ENCODE measurements around the gene RUNDC3A. TPM values are rescaled to one million over a fixed set of nuclear protein-coding genes. Genes with fewer than 3 reads are reported as not detected.

Gene RUNDC3A
- total RNA-seq, 2 experiments from 2014 or later = 0.18 TPM; not detected in 1

- Mint-ChIP-seq H3K36me3 (ENCODE audit: low read depth) (peaks cover 12% of the 10 kb centered on the region), H3K27me3 (ENCODE audit: low read depth) (peaks cover 7% of the 10 kb centered on the region), H3K27ac (no peak overlapping the region), H3K9me3 (ENCODE audit: insufficient read depth) (no peaks in the 10 kb centered on the region), H3K4me3 (no peak overlapping the region), H3K4me1 (ENCODE audit: low read depth) (peaks cover 30% of the 10 kb centered on the region)
- DNase-seq (no peak), ATAC-seq (no peak)
- CTCF ChIA-PET = interaction anchor here (0.8 to 4.1 kb wide), 9 partner anchors 15 to 225 kb away, joined by 3 to 26 read pairs (median 4); partner anchors contain the start of genes FAM171A2 and HDAC5
- POLR2A ChIA-PET = no interaction called here
These were observed 40.0 kb downstream of the RUNDC3A start for GRCh38 chr17:44348234-44348987.

- Mint-ChIP-seq H3K4me3 (no peak overlapping the region), H3K27me3 (ENCODE audit: low read depth) (peaks cover 2% of the 10 kb centered on the region), H3K9me3 (ENCODE audit: insufficient read depth) (no peaks in the 10 kb centered on the region), H3K27ac (no peak overlapping the region), H3K4me1 (ENCODE audit: low read depth) (peaks cover 30% of the 10 kb centered on the region), H3K36me3 (ENCODE audit: low read depth) (peaks cover 12% of the 10 kb centered on the region)
- ChIA-PET CTCF (interaction anchor here (2.3 to 4.1 kb wide), 3 partner anchors 15 to 147 kb away, joined by 5 to 26 read pairs (median 11); partner anchors contain the start of gene FAM171A2), POLR2A (interaction anchor here (0.6 kb wide), 1 partner anchor 264 kb away, joined by 3 read pairs; no protein-coding TSS in a partner anchor)
- DNase-seq (no peak), ATAC-seq (no peak)
These were observed 40.6 kb downstream of the RUNDC3A start for GRCh38 chr17:44348988-44349364.

DNA sequence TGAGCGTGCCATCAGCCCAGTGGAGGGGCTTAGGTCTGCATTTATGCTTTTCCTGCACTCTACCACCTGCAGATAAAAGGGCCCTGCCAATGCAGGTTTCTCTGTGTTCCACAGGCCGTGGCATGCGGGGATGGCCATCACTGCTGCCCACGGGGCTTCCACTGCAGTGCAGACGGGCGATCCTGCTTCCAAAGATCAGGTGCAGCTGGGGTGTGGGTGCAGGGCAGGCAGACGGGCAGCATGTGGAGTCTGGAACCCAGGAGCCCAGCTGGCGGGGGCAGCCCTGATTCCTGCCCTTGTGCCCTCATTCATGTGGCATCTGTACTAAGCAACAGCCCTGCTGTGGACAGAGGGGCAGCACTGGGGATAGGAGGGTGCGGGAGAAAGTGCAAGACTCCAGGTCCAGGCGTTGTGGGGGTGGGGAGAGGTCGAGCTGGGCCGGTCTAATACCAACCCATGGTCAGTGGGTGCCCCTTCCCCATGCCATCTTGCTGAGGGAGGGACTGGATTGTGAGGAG, 41.2 kb downstream of the RUNDC3A start:
- Mint-ChIP-seq H3K27ac (no peak overlapping the region), H3K27me3 (ENCODE audit: low read depth) (no peaks in the 10 kb centered on the region), H3K4me3 (no peak overlapping the region), H3K4me1 (ENCODE audit: low read depth) (peaks cover 28% of the 10 kb centered on the region), H3K9me3 (ENCODE audit: insufficient read depth) (no peaks in the 10 kb centered on the region), H3K36me3 (ENCODE audit: low read depth) (peaks cover 12% of the 10 kb centered on the region)
- DNase-seq (no peak), ATAC-seq (no peak)
- ChIA-PET CTCF (interaction anchor here (0.6 to 6.3 kb wide), 10 partner anchors 9 to 226 kb away, joined by 3 to 60 read pairs (median 12); partner anchors contain the start of genes FAM171A2 and HDAC5), POLR2A (interaction anchor here (0.6 kb wide), 2 partner anchors 147 to 264 kb away, joined by 3 read pairs; no protein-coding TSS in a partner anchor)

- H3K27ac Mint-ChIP-seq = no peak overlapping the region
- CTCF ChIA-PET = interaction anchor here (0.6 to 6.3 kb wide), 16 partner anchors 10 to 227 kb away, joined by 3 to 60 read pairs (median 6); partner anchors contain the start of genes FAM171A2 and HDAC5
- ATAC-seq (peak; percentile 86), DNase-seq (peak; percentile 83)
- H3K27me3 Mint-ChIP-seq (ENCODE audit: low read depth) = peaks cover 6% of the 10 kb centered on the region
- no peaks in the 10 kb centered on the region for H3K9me3 Mint-ChIP-seq (ENCODE audit: insufficient read depth)
- POLR2A ChIA-PET = no interaction called here
- H3K4me3 Mint-ChIP-seq = no peak overlapping the region
- peaks cover 12% of the 10 kb centered on the region for H3K36me3 Mint-ChIP-seq (ENCODE audit: low read depth)
- peaks cover 18% of the 10 kb centered on the region for H3K4me1 Mint-ChIP-seq (ENCODE audit: low read depth)
These were observed 42.4 kb downstream of the RUNDC3A start for GRCh38 chr17:44350733-44351226.

DNA sequence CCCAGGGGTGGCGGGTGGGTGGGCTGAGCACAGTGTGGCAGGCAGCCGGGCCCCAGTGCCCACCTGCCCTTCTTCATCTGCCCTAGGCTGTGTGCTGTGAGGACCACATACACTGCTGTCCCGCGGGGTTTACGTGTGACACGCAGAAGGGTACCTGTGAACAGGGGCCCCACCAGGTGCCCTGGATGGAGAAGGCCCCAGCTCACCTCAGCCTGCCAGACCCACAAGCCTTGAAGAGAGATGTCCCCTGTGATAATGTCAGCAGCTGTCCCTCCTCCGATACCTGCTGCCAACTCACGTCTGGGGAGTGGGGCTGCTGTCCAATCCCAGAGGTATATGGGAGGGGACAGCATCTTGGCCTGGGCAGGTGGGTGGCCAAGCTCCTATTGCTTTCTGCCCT, 43.1 kb downstream of the RUNDC3A start:
- no peak for ATAC-seq
- H3K27me3 Mint-ChIP-seq (ENCODE audit: low read depth) = peaks cover 6% of the 10 kb centered on the region
- POLR2A ChIA-PET = interaction anchor here (0.5 kb wide), 1 partner anchor 12 kb away, joined by 3 read pairs; no protein-coding TSS in a partner anchor

DNA sequence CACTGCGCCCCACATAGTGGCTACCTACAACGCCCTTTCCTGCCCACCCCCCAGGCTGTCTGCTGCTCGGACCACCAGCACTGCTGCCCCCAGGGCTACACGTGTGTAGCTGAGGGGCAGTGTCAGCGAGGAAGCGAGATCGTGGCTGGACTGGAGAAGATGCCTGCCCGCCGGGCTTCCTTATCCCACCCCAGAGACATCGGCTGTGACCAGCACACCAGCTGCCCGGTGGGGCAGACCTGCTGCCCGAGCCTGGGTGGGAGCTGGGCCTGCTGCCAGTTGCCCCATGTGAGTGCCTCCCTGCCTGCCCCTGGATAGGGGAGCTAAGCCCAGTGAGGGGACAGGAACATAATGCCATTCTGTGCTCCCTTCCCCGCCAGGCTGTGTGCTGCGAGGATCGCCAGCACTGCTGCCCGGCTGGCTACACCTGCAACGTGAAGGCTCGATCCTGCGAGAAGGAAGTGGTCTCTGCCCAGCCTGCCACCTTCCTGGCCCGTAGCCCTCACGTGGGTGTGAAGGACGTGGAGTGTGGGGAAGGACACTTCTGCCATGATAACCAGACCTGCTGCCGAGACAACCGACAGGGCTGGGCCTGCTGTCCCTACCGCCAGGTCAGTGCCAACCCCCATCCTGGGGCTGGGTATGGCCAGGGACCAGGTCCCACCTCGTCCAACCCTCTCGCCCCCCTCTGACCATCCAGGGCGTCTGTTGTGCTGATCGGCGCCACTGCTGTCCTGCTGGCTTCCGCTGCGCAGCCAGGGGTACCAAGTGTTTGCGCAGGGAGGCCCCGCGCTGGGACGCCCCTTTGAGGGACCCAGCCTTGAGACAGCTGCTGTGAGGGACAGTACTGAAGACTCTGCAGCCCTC, 43.8 kb downstream of the RUNDC3A start:
- H3K36me3 Mint-ChIP-seq (ENCODE audit: low read depth) = peaks cover 12% of the 10 kb centered on the region
- H3K27me3 Mint-ChIP-seq (ENCODE audit: low read depth) = peaks cover 6% of the 10 kb centered on the region
- no peaks in the 10 kb centered on the region for H3K9me3 Mint-ChIP-seq (ENCODE audit: insufficient read depth)
- ATAC-seq = no peak
- no peak for DNase-seq
- ChIA-PET POLR2A (interaction anchor here (0.6 kb wide), 1 partner anchor 150 kb away, joined by 3 read pairs; no protein-coding TSS in a partner anchor), CTCF (interaction anchor here (0.7 to 6.3 kb wide), 10 partner anchors 8 to 151 kb away, joined by 3 to 60 read pairs (median 12); partner anchors contain the start of gene FAM171A2)
- H3K4me1 Mint-ChIP-seq (ENCODE audit: low read depth) = peaks cover 13% of the 10 kb centered on the region
- H3K4me3 Mint-ChIP-seq = no peak overlapping the region
- H3K27ac Mint-ChIP-seq = no peak overlapping the region

More for the DNA sequence above, 43.1 kb downstream of the RUNDC3A start:
- CTCF ChIA-PET = interaction anchor here (0.6 to 6.3 kb wide), 12 partner anchors 9 to 228 kb away, joined by 3 to 60 read pairs (median 10); partner anchors contain the start of genes FAM171A2 and HDAC5
- H3K27ac Mint-ChIP-seq = no peak overlapping the region
- no peak overlapping the region for H3K4me3 Mint-ChIP-seq
- DNase-seq = no peak
- peaks cover 13% of the 10 kb centered on the region for H3K4me1 Mint-ChIP-seq (ENCODE audit: low read depth)
- no peaks in the 10 kb centered on the region for H3K9me3 Mint-ChIP-seq (ENCODE audit: insufficient read depth)
- peaks cover 12% of the 10 kb centered on the region for H3K36me3 Mint-ChIP-seq (ENCODE audit: low read depth)

GRCh38 chr17:44352828-44353671, 44.6 kb downstream of the RUNDC3A start:
- H3K27ac Mint-ChIP-seq = no peak overlapping the region
- H3K9me3 Mint-ChIP-seq (ENCODE audit: insufficient read depth) = no peaks in the 10 kb centered on the region

DNA sequence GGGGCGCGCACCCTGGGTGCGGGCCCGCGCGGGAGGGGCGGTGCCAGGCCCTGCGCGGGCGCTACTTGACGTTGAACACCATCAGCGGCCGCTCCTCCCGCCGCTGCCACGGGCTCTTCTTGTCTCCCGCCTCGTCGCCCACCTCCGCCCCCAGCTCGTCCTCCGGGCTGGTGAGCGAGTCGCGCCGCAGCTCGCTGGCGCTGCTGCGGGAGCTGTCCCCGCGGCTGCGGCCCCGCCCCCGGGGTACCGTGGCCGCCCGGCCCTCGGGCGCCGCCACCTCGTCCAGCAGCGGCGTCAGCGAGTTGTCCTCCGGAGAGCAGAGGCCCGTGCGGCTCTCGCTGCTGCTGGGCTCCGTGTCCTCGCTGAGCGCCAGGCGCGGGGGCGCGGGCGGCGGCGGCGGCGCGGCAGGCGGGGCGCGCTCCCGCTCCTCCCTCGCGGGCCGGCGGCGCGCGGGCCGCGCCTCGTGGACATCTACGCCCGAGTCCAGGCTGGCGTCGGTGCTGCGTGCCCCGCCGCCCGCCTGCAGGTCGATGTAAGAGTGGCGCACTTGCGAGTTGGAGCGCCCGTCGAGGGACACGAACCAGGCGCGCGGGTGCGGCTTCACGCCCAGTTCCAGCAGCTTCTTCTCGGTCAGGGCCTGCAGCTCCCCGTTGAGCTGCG, 45.4 kb downstream of the RUNDC3A start:
- H3K4me1 Mint-ChIP-seq (ENCODE audit: low read depth) = peaks cover 2% of the 10 kb centered on the region
- POLR2A ChIA-PET = interaction anchor here (0.7 kb wide), 1 partner anchor 76 kb away, joined by 3 read pairs; no protein-coding TSS in a partner anchor
- no peak for DNase-seq
- peak; percentile 8 for ATAC-seq
- CTCF ChIA-PET = interaction anchor here (1.0 to 6.3 kb wide), 12 partner anchors 8 to 203 kb away, joined by 3 to 60 read pairs (median 5); partner anchors contain the start of genes FAM171A2, GPATCH8, GRN and SLC25A39
- H3K4me3 Mint-ChIP-seq = no peak overlapping the region
- peaks cover 6% of the 10 kb centered on the region for H3K27me3 Mint-ChIP-seq (ENCODE audit: low read depth)
- H3K27ac Mint-ChIP-seq = no peak overlapping the region
- H3K36me3 Mint-ChIP-seq (ENCODE audit: low read depth) = peaks cover 12% of the 10 kb centered on the region
- H3K9me3 Mint-ChIP-seq (ENCODE audit: insufficient read depth) = no peaks in the 10 kb centered on the region

More at GRCh38 chr17:44352828-44353671, 44.6 kb downstream of the RUNDC3A start:
- H3K36me3 Mint-ChIP-seq (ENCODE audit: low read depth) = peaks cover 12% of the 10 kb centered on the region
- DNase-seq (no peak), ATAC-seq (no peak)
- POLR2A ChIA-PET = no interaction called here
- CTCF ChIA-PET = interaction anchor here (0.7 to 6.3 kb wide), 9 partner anchors 7 to 150 kb away, joined by 3 to 60 read pairs (median 7); partner anchors contain the start of genes FAM171A2, GPATCH8, GRN and SLC25A39
- peaks cover 9% of the 10 kb centered on the region for H3K4me1 Mint-ChIP-seq (ENCODE audit: low read depth)
- peaks cover 6% of the 10 kb centered on the region for H3K27me3 Mint-ChIP-seq (ENCODE audit: low read depth)
- peak overlapping the region; percentile 38 for H3K4me3 Mint-ChIP-seq

DNA sequence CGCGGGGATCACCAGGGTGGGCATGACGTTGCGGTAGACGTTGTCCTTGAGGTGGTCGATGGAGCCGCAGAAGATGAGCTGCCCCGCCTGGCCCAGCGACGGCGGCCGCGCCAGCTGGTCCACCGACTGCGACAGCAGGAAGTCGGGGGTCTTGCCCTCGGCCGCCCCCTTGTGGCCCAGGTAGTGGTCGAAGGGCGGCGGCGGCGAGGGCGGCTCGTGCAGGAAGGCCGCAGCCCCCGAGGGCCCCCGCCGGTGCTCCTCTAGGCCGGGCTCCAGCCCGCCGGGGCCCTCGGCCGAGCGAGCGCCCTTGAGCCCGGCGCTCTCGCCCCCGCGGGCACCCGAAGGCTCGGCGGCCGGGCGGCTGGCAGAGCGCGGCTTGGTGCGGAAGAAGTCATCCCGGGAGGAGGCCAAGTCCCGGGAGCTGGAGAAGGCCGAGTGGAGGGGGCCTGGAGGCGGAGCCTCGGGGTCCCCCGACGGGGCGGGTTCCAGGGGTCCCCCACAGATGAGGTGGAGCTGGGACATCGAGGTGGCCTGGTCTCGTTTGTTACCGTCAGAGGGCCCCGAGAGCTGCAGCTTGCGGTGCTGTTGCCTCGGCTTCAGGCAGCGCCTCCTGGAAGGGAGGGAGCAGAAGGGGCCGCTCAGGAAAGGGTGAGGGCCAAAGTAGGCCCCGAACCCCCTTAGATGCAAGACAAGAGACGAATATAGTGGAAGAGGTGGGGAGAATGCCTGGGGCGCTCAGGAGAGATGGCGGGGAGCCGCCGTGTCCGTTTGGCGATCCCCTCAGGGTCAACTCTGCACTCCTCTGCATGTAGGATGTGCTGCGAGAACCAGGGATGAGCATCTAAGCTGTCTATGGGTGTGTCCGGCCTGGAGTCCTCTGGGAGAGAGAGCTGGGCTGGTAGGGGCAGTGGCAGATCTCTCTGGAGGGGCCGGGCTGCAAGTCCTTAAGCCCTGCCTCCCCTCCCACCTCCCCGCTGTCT, 46.5 kb downstream of the RUNDC3A start:
- peak; percentile 71 for DNase-seq
- ChIA-PET POLR2A (interaction anchor here (0.7 kb wide), 1 partner anchor 75 kb away, joined by 3 read pairs; no protein-coding TSS in a partner anchor), CTCF (interaction anchor here (0.6 to 6.3 kb wide), 14 partner anchors 9 to 204 kb away, joined by 3 to 60 read pairs (median 4); partner anchors contain the start of genes FAM171A2, GPATCH8, GRN and SLC25A39)
- Mint-ChIP-seq H3K27ac (no peak overlapping the region), H3K9me3 (ENCODE audit: insufficient read depth) (no peaks in the 10 kb centered on the region), H3K4me1 (ENCODE audit: low read depth) (peaks cover 1% of the 10 kb centered on the region), H3K4me3 (peak overlapping the region; percentile 55), H3K36me3 (ENCODE audit: low read depth) (peaks cover 12% of the 10 kb centered on the region), H3K27me3 (ENCODE audit: low read depth) (peaks cover 6% of the 10 kb centered on the region)
- peak; percentile 54 for ATAC-seq

Measured in activated CD8-positive, alpha-beta T cell treated with anti-CD3 and anti-CD28 coated beads, Interleukin-2, amount 10 ng/mL, durations not matched to agents 7 days and 5 days (primary cell).